ENCODE data around the gene CFAP251.

GRCh38 chr12:121949648-121950397 is 31.4 kb downstream of the CFAP251 start:
- TF ChIP-seq EZH2 (IDR thresholded peaks at IDR 0.05; ENCODE audit: borderline replicate concordance) (no peak), CTCF (IDR thresholded peaks at IDR 0.05; ENCODE audit: poor library complexity) (no peak), EZH2phosphoT487 (IDR thresholded peaks at IDR 0.05; ENCODE audit: low read depth, severe bottlenecking, unreplicated experiment) (no peak)
